Heart right ventricle (tissue), 16 donors: ENCODE results near the gene CDC42SE2. TPM values are rescaled to one million over a fixed set of nuclear protein-coding genes. Genes with fewer than 3 reads are reported as not detected.

Experiments
- ATAC-seq, 8 donors: fragments of 200-7000 bp; cut with Tn5 transposase; one replicate each; pipeline ENCODE4 v1.9.1; 2020; ENCODE audit warnings: mild to moderate bottlenecking in 8 of 8, moderate library complexity in 8 of 8, moderate number of reproducible peaks in 1 of 8
- DNase-seq, 2 donors: peaks; one replicate each; pipeline ENCODE4 v3.0.0-alpha.2; 2020
- H3K27ac ChIP-seq, 10 donors: fragments of 200-600 bp; sonication (generic) in 2 of 10; one replicate each; pipeline versions ENCODE4 v1.5.0 to v1.8.0; 2020 to 2022; ENCODE audit warnings: mild to moderate bottlenecking in 3 of 10
- H3K27me3 ChIP-seq, 7 donors: fragments of 200-600 bp; one replicate each; pipeline ENCODE4 v1.8.0; 2021 to 2022; ENCODE audit warnings: mild to moderate bottlenecking in 2 of 7
- H3K36me3 ChIP-seq, 9 donors: fragments of 200-600 bp; sonication (generic) in 1 of 9; one replicate each; pipeline versions ENCODE4 v1.5.0 to v1.8.0; 2020 to 2022; ENCODE audit warnings: mild to moderate bottlenecking in 2 of 9
- H3K4me1 ChIP-seq, 9 donors: fragments of 200-600 bp; sonication (generic) in 1 of 9; one replicate each; pipeline versions ENCODE4 v1.5.0 to v1.8.0; 2020 to 2022; ENCODE audit warnings: mild to moderate bottlenecking in 4 of 9
- H3K4me3 ChIP-seq, 10 donors: fragments of 200-600 bp; sonication (generic) in 2 of 10; one replicate each; pipeline versions ENCODE4 v1.5.0 to v1.8.0; 2020 to 2022; ENCODE audit warnings: mild to moderate bottlenecking in 7 of 10, moderate library complexity in 2 of 10
- H3K9me3 ChIP-seq, 11 donors: fragments of 200-600 bp in 10 of 11; sonication (generic) in 2 of 11; one replicate each; pipeline versions ENCODE4 v1.5.0 to v1.8.0; 2013 to 2022; ENCODE audit warnings: mild to moderate bottlenecking in 2 of 11, control low read depth in 1 of 11, moderate library complexity in 1 of 11
- WGBS, 2 donors: extraction: QIAGEN DNeasy Blood & Tissue Kit; methylation state at CpG; one replicate each; pipeline ENCODE4 v1.1.7; 2013; ENCODE audit warnings: inconsistent platforms in 1 of 2; 5-methylcytosine and 5-hydroxymethylcytosine counted together
- intact Hi-C, 10 donors: fragments of 100-400 bp; cut with DNase I; formaldehyde crosslinking; loops; one replicate each; pipeline versions ENCODE4 v1.11.1 to v1.14.2; 2022
- polyA plus RNA-seq, 2 donors: library from polyadenylated mRNA; stranded (reverse); fragments of 200-250 nt; gene quantifications; one replicate each; pipeline ENCODE4 v1.2.3, GENCODE V29; 2013
- total RNA-seq, 10 donors: library from RNA; stranded (reverse); fragmentation: NEBNext Ultra II Directional in 3 of 10; extraction: Animal tissue kit (Norgen Biotek cat#: 25700) in 3 of 10; gene quantifications; one replicate each; pipeline versions ENCODE4 v1.2.1 to v1.2.4, GENCODE V29; 2021 to 2023
- TF ChIP-seq, protein P1 (sequence below), 9 donors: fragments of 200-600 bp; sonication (generic) in 2 of 9; IDR thresholded peaks; one replicate each; pipeline versions ENCODE4 v1.5.0 to v1.8.0; 2021 to 2022; ENCODE audit warnings: antibody characterized with exemption in 9 of 9, mild to moderate bottlenecking in 5 of 9, moderate library complexity in 1 of 9
- donor health status: Arrhythmogenic right ventricular cardiomyopathy.
- donor health status: ischemic (EF 13 %, LVEDD 7.1; RV severe dilation, severe dysfunction).
- donor health status: healthy with polysubstance abuse.
- donor health status: DM: no; HTN: yes; CAD: no.
- donor health status: DM: no; HTN: no; CAD: no.
- donor health status: ischemic (EF 25% LVEDD 6.9; RV normal size, moderate dysfunction).
- donor health status: ischemic (EF 25% LVEDD 5.7; RV mildly dilated, moderate dysfunction).
- donor health status: healthy.
- donor health status: DM: yes; HTN: yes; CAD: no.
- donor health status: Ischemic cardiomyopathy.
- donor health status: ischemic (EF 35%, LVEDD 5.7; RV mildly dilated, moderate dysfunction).
- donor health status: nonischemic (EF 11% LVEDD 7.7; RV severe dilation, severe dysfunction).
- donor health status: DM: yes; HTN: yes; CAD: no.
- donor health status: PGD.
- donor health status: ischemic (EF 29% LVEDD 5.4; RV normal size, mild dysfunction).
- donor health status: nonischemic (EF 23%, LVEDD 6.1; RV moderate dilation, normal function).

CDC42SE2 gene
- total and polyA plus RNA-seq, 12 donors = 5.4 to 25.8 (median 11.1) TPM

GRCh38 chr5:131361677-131362315 is 97.9 kb downstream of the CDC42SE2 start:
- WGBS, 2 donors = 92 to 93% methylated on average over 15 of the region's 15 CpGs
- H3K27ac ChIP-seq = no peak overlapping the region
- peaks cover 0 to 31% (median 0%) of the 10 kb centered on the region in 9 donors for H3K4me1 ChIP-seq
- TF ChIP-seq, protein P1, sequence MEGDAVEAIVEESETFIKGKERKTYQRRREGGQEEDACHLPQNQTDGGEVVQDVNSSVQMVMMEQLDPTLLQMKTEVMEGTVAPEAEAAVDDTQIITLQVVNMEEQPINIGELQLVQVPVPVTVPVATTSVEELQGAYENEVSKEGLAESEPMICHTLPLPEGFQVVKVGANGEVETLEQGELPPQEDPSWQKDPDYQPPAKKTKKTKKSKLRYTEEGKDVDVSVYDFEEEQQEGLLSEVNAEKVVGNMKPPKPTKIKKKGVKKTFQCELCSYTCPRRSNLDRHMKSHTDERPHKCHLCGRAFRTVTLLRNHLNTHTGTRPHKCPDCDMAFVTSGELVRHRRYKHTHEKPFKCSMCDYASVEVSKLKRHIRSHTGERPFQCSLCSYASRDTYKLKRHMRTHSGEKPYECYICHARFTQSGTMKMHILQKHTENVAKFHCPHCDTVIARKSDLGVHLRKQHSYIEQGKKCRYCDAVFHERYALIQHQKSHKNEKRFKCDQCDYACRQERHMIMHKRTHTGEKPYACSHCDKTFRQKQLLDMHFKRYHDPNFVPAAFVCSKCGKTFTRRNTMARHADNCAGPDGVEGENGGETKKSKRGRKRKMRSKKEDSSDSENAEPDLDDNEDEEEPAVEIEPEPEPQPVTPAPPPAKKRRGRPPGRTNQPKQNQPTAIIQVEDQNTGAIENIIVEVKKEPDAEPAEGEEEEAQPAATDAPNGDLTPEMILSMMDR (IDR thresholded peaks at IDR 0.05) = no peak
- no peaks in the 10 kb centered on the region for H3K27me3 ChIP-seq
- peaks cover 0 to 36% (median 13%) of the 10 kb centered on the region in 9 donors for H3K36me3 ChIP-seq
- H3K4me3 ChIP-seq = no peak overlapping the region
- H3K9me3 ChIP-seq = no peaks in the 10 kb centered on the region
- ATAC-seq (no peak), DNase-seq (no peak)
- intact Hi-C loops = no loop called here

- Histone ChIP-seq H3K36me3 (peaks cover 0 to 33% (median 13%) of the 10 kb centered on the region in 9 donors), H3K27me3 (no peaks in the 10 kb centered on the region), H3K4me3 (no peak overlapping the region), H3K9me3 (no peaks in the 10 kb centered on the region), H3K27ac (no peak overlapping the region), H3K4me1 (peaks cover 0 to 33% (median 0%) of the 10 kb centered on the region in 9 donors)
- ATAC-seq (no peak), DNase-seq (no peak)
- WGBS, 2 donors = 86 to 93% methylated on average over 6 of the region's 6 CpGs
- intact Hi-C loops = no loop called here
- TF ChIP-seq, protein P1 (IDR thresholded peaks at IDR 0.05) = no peak
Measured at GRCh38 chr5:131363811-131364506, 100.1 kb downstream of the CDC42SE2 start.

DNA sequence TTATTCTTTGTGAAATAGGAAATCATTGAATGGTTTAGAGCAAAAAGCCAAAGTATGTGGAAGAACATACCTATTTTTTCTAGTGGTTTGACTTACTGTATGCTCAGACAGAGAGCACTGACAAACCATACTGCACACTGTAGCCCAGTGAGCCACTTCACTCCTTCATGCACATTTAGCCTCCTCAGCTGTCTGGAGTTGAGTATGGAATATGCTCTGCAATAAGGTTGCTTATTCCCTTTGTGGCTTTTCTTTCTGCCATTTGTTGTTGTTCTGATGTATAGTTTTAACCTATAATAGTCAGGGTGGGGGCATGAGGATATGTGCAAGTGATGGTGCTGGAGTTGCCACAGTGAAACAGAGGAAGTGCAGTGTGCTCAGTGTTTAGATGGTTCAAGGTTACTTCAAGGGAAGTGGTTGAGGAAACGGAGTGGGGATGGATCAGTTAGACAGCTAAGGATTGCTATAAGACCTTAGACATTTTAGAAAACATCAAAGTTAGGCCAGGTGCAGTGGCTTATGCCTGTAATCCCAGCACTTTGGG is 100.7 kb downstream of the CDC42SE2 start:
- H3K27me3 ChIP-seq = no peaks in the 10 kb centered on the region
- no peak overlapping the region for H3K27ac ChIP-seq
- WGBS, 2 donors = 70 to 75% methylated on average over 1 of the region's 1 CpG
- intact Hi-C loops = no loop called here
- no peak overlapping the region for H3K4me3 ChIP-seq
- TF ChIP-seq, protein P1 (IDR thresholded peaks at IDR 0.05) = no peak
- peaks cover 0 to 27% (median 9%) of the 10 kb centered on the region in 9 donors for H3K36me3 ChIP-seq
- DNase-seq (no peak), ATAC-seq (no peak)
- H3K4me1 ChIP-seq = peaks cover 0 to 33% (median 0%) of the 10 kb centered on the region in 9 donors
- no peaks in the 10 kb centered on the region for H3K9me3 ChIP-seq

- Histone ChIP-seq H3K27ac (no peak overlapping the region), H3K36me3 (peaks cover 0 to 10% (median 0%) of the 10 kb centered on the region in 9 donors), H3K4me1 (peaks cover 0 to 39% (median 0%) of the 10 kb centered on the region in 9 donors), H3K4me3 (no peak overlapping the region), H3K27me3 (no peaks in the 10 kb centered on the region), H3K9me3 (no peaks in the 10 kb centered on the region)
- WGBS, 2 donors = 97 to 98% methylated on average over 3 of the region's 3 CpGs
- DNase-seq (no peak), ATAC-seq (no peak)
- TF ChIP-seq, protein P1 (IDR thresholded peaks at IDR 0.05) = no peak
- intact Hi-C loops = no loop called here
Measured at GRCh38 chr5:131366428-131366827, 102.6 kb downstream of the CDC42SE2 start.
